ENCODE results near the gene CDK18.
A peak's percentile ranks its signal among the peaks of the same experiment; 100 is the strongest.

CDK18 gene

GRCh38 chr1:205528887-205529825 is 24.7 kb downstream of the CDK18 start:
- Histone ChIP-seq H4K20me1 (ENCODE audit: insufficient read depth, low read length) (no peaks in the 10 kb centered on the region), H3K9ac (ENCODE audit: low read length) (peak overlapping the region; percentile 13; the same call in 1 of the 2 replicates), H3K27me3 (replicated peaks; ENCODE audit: insufficient read depth, low read length) (peaks cover 78% of the 10 kb centered on the region), H3K79me2 (ENCODE audit: low read length) (no peaks in the 10 kb centered on the region), H3K4me3 (ENCODE audit: low read length) (peak overlapping the region; percentile 63), H3K9me2 (replicated peaks; ENCODE audit: insufficient read depth, low read length) (no peaks in the 10 kb centered on the region), H3K27ac (ENCODE audit: low read length) (no peak overlapping the region), H3K9me3 (replicated peaks; ENCODE audit: insufficient read depth, low read length) (no peaks in the 10 kb centered on the region), H3K36me3 (replicated peaks; ENCODE audit: insufficient read depth, low read length) (no peaks in the 10 kb centered on the region), H3K4me2 (ENCODE audit: low read depth, low read length) (peak overlapping the region; percentile 91), H3F3A (ENCODE audit: insufficient read depth, low read length) (no peaks in the 10 kb centered on the region), H3K4me1 (ENCODE audit: low read length) (no peaks in the 10 kb centered on the region), H2AFZ (ENCODE audit: low read length) (peak overlapping the region; percentile 70)
- peak; percentile 79 for DNase-seq
- TF ChIP-seq CTCF (IDR thresholded peaks at IDR 0.05; ENCODE audit: low read length) (peak; percentile 98), EZH2phosphoT487 (IDR thresholded peaks at IDR 0.05; ENCODE audit: low read length) (no peak)

GRCh38 chr1:205530116-205530515 is 25.6 kb downstream of the CDK18 start:
- Histone ChIP-seq H3K4me1 (ENCODE audit: low read length) (no peaks in the 10 kb centered on the region), H4K20me1 (ENCODE audit: insufficient read depth, low read length) (no peaks in the 10 kb centered on the region), H3F3A (ENCODE audit: insufficient read depth, low read length) (no peaks in the 10 kb centered on the region), H3K27ac (ENCODE audit: low read length) (no peak overlapping the region), H3K27me3 (replicated peaks; ENCODE audit: insufficient read depth, low read length) (peaks cover 72% of the 10 kb centered on the region), H3K9me2 (replicated peaks; ENCODE audit: insufficient read depth, low read length) (no peaks in the 10 kb centered on the region), H3K79me2 (ENCODE audit: low read length) (no peaks in the 10 kb centered on the region), H3K9ac (ENCODE audit: low read length) (no peak overlapping the region), H3K4me3 (ENCODE audit: low read length) (no peak overlapping the region), H3K4me2 (ENCODE audit: low read depth, low read length) (no peak overlapping the region), H2AFZ (ENCODE audit: low read length) (no peak overlapping the region), H3K36me3 (replicated peaks; ENCODE audit: insufficient read depth, low read length) (no peaks in the 10 kb centered on the region), H3K9me3 (replicated peaks; ENCODE audit: insufficient read depth, low read length) (no peaks in the 10 kb centered on the region)
- TF ChIP-seq EZH2 (optimal IDR thresholded peaks at IDR 0.05; ENCODE audit: low read depth, low read length) (no peak), CTCF (IDR thresholded peaks at IDR 0.05; ENCODE audit: low read length) (no peak), EZH2phosphoT487 (IDR thresholded peaks at IDR 0.05; ENCODE audit: low read length) (no peak)
- DNase-seq = no peak

GRCh38 chr1:205531191-205532025 is 26.9 kb downstream of the CDK18 start:
- H3K4me2 ChIP-seq (ENCODE audit: low read depth, low read length) = no peak overlapping the region
- no peaks in the 10 kb centered on the region for H3K9me3 ChIP-seq (replicated peaks; ENCODE audit: insufficient read depth, low read length)
- TF ChIP-seq EZH2phosphoT487 (IDR thresholded peaks at IDR 0.05; ENCODE audit: low read length) = no peak
- TF ChIP-seq CTCF (IDR thresholded peaks at IDR 0.05; ENCODE audit: low read length) = no peak
- no peak for TF ChIP-seq EZH2 (optimal IDR thresholded peaks at IDR 0.05; ENCODE audit: low read depth, low read length)
- H3F3A ChIP-seq (ENCODE audit: insufficient read depth, low read length) = no peaks in the 10 kb centered on the region
- no peaks in the 10 kb centered on the region for H3K9me2 ChIP-seq (replicated peaks; ENCODE audit: insufficient read depth, low read length)
- peaks cover 70% of the 10 kb centered on the region for H3K27me3 ChIP-seq (replicated peaks; ENCODE audit: insufficient read depth, low read length)
- no peak overlapping the region for H3K4me3 ChIP-seq (ENCODE audit: low read length)
- DNase-seq = no peak
- H3K36me3 ChIP-seq (replicated peaks; ENCODE audit: insufficient read depth, low read length) = no peaks in the 10 kb centered on the region
- H3K79me2 ChIP-seq (ENCODE audit: low read length) = no peaks in the 10 kb centered on the region
- no peak overlapping the region for H2AFZ ChIP-seq (ENCODE audit: low read length)
- no peaks in the 10 kb centered on the region for H4K20me1 ChIP-seq (ENCODE audit: insufficient read depth, low read length)
- no peak overlapping the region for H3K9ac ChIP-seq (ENCODE audit: low read length)
- H3K27ac ChIP-seq (ENCODE audit: low read length) = no peak overlapping the region
- H3K4me1 ChIP-seq (ENCODE audit: low read length) = no peaks in the 10 kb centered on the region
